ENCODE measurements around the gene CITED2.

DNA sequence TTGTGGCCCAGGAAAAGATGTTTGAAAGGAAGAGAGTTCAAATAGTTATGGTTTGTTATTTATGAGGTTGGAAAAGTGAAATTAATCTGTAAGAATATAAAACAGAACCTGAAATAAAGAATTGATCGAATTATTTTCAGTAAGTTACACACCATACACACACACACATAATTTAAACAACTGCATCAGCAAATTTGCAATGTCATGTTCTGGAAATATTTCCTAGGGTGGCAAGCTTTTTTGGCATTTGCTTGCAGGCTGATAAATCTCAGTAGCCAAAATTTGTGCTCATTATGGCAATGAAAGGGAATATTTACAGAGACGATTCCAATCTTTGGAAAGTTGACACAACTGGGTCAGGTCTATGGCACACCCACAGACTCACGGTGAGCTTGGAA is 9.5 kb downstream of the CITED2 start:
- TF ChIP-seq POLR2A (IDR thresholded peaks at IDR 0.05; ENCODE audit: control extremely low read depth in 1 of 2, low read depth in 2 of 2, low read length in 2 of 2) (no peak), CHD1 (IDR thresholded peaks at IDR 0.05; ENCODE audit: low read depth, low read length) (no peak), YY1 (IDR thresholded peaks at IDR 0.05; ENCODE audit: low read depth, low read length) (no peak), POLR2AphosphoS5 (IDR thresholded peaks at IDR 0.05; ENCODE audit: low read depth, low read length) (no peak), EGR1 (IDR thresholded peaks at IDR 0.05; ENCODE audit: borderline replicate concordance, low read depth, low read length) (no peak), RAD21 (IDR thresholded peaks at IDR 0.05 in 1 of 2, conservative IDR thresholded peaks at IDR 0.05 in 1 of 2; ENCODE audit: low read depth in 2 of 2, low read length in 2 of 2) (no peak), KDM1A (IDR thresholded peaks at IDR 0.05; ENCODE audit: borderline replicate concordance, low read length) (no peak)
- TF ChIP-seq, protein P1, sequence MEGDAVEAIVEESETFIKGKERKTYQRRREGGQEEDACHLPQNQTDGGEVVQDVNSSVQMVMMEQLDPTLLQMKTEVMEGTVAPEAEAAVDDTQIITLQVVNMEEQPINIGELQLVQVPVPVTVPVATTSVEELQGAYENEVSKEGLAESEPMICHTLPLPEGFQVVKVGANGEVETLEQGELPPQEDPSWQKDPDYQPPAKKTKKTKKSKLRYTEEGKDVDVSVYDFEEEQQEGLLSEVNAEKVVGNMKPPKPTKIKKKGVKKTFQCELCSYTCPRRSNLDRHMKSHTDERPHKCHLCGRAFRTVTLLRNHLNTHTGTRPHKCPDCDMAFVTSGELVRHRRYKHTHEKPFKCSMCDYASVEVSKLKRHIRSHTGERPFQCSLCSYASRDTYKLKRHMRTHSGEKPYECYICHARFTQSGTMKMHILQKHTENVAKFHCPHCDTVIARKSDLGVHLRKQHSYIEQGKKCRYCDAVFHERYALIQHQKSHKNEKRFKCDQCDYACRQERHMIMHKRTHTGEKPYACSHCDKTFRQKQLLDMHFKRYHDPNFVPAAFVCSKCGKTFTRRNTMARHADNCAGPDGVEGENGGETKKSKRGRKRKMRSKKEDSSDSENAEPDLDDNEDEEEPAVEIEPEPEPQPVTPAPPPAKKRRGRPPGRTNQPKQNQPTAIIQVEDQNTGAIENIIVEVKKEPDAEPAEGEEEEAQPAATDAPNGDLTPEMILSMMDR (IDR thresholded peaks at IDR 0.05; ENCODE audit: control extremely low read depth in 1 of 3, insufficient read depth in 1 of 3, low read depth in 1 of 3, low read length in 3 of 3), result no peak
- TF ChIP-seq, protein P2, sequence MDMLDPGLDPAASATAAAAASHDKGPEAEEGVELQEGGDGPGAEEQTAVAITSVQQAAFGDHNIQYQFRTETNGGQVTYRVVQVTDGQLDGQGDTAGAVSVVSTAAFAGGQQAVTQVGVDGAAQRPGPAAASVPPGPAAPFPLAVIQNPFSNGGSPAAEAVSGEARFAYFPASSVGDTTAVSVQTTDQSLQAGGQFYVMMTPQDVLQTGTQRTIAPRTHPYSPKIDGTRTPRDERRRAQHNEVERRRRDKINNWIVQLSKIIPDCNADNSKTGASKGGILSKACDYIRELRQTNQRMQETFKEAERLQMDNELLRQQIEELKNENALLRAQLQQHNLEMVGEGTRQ (IDR thresholded peaks at IDR 0.05; ENCODE audit: low read length), result no peak
